Measurements from ENCODE around the gene RNF19B.

GRCh38 chr1:32931760-32932159, 32.8 kb downstream of the RNF19B start:
- TF ChIP-seq, protein P1, sequence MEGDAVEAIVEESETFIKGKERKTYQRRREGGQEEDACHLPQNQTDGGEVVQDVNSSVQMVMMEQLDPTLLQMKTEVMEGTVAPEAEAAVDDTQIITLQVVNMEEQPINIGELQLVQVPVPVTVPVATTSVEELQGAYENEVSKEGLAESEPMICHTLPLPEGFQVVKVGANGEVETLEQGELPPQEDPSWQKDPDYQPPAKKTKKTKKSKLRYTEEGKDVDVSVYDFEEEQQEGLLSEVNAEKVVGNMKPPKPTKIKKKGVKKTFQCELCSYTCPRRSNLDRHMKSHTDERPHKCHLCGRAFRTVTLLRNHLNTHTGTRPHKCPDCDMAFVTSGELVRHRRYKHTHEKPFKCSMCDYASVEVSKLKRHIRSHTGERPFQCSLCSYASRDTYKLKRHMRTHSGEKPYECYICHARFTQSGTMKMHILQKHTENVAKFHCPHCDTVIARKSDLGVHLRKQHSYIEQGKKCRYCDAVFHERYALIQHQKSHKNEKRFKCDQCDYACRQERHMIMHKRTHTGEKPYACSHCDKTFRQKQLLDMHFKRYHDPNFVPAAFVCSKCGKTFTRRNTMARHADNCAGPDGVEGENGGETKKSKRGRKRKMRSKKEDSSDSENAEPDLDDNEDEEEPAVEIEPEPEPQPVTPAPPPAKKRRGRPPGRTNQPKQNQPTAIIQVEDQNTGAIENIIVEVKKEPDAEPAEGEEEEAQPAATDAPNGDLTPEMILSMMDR (IDR thresholded peaks at IDR 0.05), result no peak
- no peak for TF ChIP-seq POLR2A (IDR thresholded peaks at IDR 0.05)
